ENCODE data around the gene TRO. TPM values are rescaled to one million over a fixed set of nuclear protein-coding genes. Genes with fewer than 3 reads are reported as not detected.

TRO gene
- total RNA-seq, 1 donor from 2014 or later: 83.9 TPM

DNA sequence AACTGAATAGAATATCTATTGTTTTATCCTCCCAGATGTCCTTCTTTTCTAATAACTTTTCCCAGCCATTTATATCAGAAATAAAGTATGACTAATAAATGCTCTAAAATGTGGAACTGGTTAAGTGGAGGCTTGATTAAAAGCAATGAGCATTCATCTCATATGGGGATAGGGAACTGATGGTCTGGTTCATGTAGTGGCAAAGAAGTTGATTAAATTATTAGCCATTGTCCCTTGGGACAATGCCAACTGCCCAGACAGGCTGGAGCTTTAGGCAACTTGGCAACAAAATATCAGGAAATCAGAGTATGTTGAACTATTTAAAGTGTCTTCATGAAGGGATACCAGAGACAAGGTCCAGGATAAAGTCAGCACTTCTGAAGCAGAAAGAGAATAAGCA is 24.2 kb downstream of the TRO start:
- DNase-seq (ENCODE audit: low read depth): no peak
- no peaks in the 10 kb centered on the region for H4K20me1 ChIP-seq (ENCODE audit: insufficient read depth, low read length)
- no peaks in the 10 kb centered on the region for H3K36me3 Mint-ChIP-seq (ENCODE audit: low read depth, unreplicated experiment)
- no peak overlapping the region for H3K27ac Mint-ChIP-seq (ENCODE audit: unreplicated experiment)
- H3K79me2 ChIP-seq (ENCODE audit: insufficient read depth, low read length): no peaks in the 10 kb centered on the region
- no peaks in the 10 kb centered on the region for H3K36me3 ChIP-seq (ENCODE audit: insufficient read depth, low read length)
- H3K4me3 Mint-ChIP-seq (ENCODE audit: unreplicated experiment): no peak overlapping the region
- H3K27me3 ChIP-seq (ENCODE audit: insufficient read depth, low read length): no peaks in the 10 kb centered on the region
- H3K27ac ChIP-seq (ENCODE audit: low read depth, low read length): no peak overlapping the region
- H3K9me3 Mint-ChIP-seq (ENCODE audit: unreplicated experiment): no peaks in the 10 kb centered on the region
- no peak overlapping the region for H3K9ac ChIP-seq (ENCODE audit: low read length)
- H3K4me1 Mint-ChIP-seq (ENCODE audit: low read depth, unreplicated experiment): no peaks in the 10 kb centered on the region
- H3K4me1 ChIP-seq (ENCODE audit: insufficient read depth, low read length): no peaks in the 10 kb centered on the region
- no peak overlapping the region for H2AFZ ChIP-seq (ENCODE audit: low read depth, low read length)
- peaks cover 2% of the 10 kb centered on the region for H3K27me3 Mint-ChIP-seq (ENCODE audit: low read depth, unreplicated experiment)
- FAIRE-seq: no peak
- no peak overlapping the region for H3K4me3 ChIP-seq (ENCODE audit: insufficient read depth, low read depth, low read length)
- no peak for TF ChIP-seq EZH2 (IDR thresholded peaks at IDR 0.05; ENCODE audit: insufficient read depth, low read length)
- TF ChIP-seq, protein P1, sequence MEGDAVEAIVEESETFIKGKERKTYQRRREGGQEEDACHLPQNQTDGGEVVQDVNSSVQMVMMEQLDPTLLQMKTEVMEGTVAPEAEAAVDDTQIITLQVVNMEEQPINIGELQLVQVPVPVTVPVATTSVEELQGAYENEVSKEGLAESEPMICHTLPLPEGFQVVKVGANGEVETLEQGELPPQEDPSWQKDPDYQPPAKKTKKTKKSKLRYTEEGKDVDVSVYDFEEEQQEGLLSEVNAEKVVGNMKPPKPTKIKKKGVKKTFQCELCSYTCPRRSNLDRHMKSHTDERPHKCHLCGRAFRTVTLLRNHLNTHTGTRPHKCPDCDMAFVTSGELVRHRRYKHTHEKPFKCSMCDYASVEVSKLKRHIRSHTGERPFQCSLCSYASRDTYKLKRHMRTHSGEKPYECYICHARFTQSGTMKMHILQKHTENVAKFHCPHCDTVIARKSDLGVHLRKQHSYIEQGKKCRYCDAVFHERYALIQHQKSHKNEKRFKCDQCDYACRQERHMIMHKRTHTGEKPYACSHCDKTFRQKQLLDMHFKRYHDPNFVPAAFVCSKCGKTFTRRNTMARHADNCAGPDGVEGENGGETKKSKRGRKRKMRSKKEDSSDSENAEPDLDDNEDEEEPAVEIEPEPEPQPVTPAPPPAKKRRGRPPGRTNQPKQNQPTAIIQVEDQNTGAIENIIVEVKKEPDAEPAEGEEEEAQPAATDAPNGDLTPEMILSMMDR (IDR thresholded peaks at IDR 0.05; ENCODE audit: insufficient read depth, low read depth, low read length): no peak
- no peak overlapping the region for H3K4me2 ChIP-seq (ENCODE audit: low read length)
- no peaks in the 10 kb centered on the region for H3K9me3 ChIP-seq (ENCODE audit: insufficient read depth, low read depth, low read length)

DNA sequence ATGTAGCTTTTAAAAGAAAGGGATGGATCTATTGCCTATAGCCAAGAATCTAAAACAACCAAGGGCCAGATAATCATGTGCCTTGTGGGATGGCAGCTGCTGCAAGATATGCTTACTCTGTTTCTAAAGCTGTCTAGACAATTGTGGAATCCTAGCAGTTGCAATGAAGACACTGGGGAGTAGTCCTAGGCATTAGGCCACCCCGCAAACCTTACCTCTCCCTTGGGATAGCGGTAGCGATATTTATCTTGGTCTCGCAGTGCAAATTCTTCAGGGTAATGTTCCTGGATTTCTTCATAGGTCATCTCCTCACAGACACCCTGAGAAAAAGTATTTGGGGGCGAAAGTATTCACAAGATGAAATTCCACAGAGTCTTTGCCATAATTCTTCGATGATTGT is 24.6 kb downstream of the TRO start:
- Mint-ChIP-seq H3K9me3 (ENCODE audit: unreplicated experiment) (no peaks in the 10 kb centered on the region), H3K27ac (ENCODE audit: unreplicated experiment) (no peak overlapping the region), H3K36me3 (ENCODE audit: low read depth, unreplicated experiment) (no peaks in the 10 kb centered on the region), H3K4me1 (ENCODE audit: low read depth, unreplicated experiment) (no peaks in the 10 kb centered on the region), H3K27me3 (ENCODE audit: low read depth, unreplicated experiment) (peaks cover 2% of the 10 kb centered on the region), H3K4me3 (ENCODE audit: unreplicated experiment) (no peak overlapping the region)
- no peaks in the 10 kb centered on the region for H3K4me1 ChIP-seq (ENCODE audit: insufficient read depth, low read length)
- H3K9me3 ChIP-seq (ENCODE audit: insufficient read depth, low read depth, low read length): no peaks in the 10 kb centered on the region
- no peak overlapping the region for H3K4me2 ChIP-seq (ENCODE audit: low read length)
- TF ChIP-seq, protein P1 (IDR thresholded peaks at IDR 0.05; ENCODE audit: insufficient read depth, low read depth, low read length): no peak
- no peaks in the 10 kb centered on the region for H3K79me2 ChIP-seq (ENCODE audit: insufficient read depth, low read length)
- no peaks in the 10 kb centered on the region for H3K36me3 ChIP-seq (ENCODE audit: insufficient read depth, low read length)
- H3K4me3 ChIP-seq (ENCODE audit: insufficient read depth, low read depth, low read length): no peak overlapping the region
- H3K9ac ChIP-seq (ENCODE audit: low read length): no peak overlapping the region
- H2AFZ ChIP-seq (ENCODE audit: low read depth, low read length): no peak overlapping the region
- no peaks in the 10 kb centered on the region for H4K20me1 ChIP-seq (ENCODE audit: insufficient read depth, low read length)
- no peak overlapping the region for H3K27ac ChIP-seq (ENCODE audit: low read depth, low read length)
- FAIRE-seq (no peak), DNase-seq (ENCODE audit: low read depth) (no peak)
- no peaks in the 10 kb centered on the region for H3K27me3 ChIP-seq (ENCODE audit: insufficient read depth, low read length)

DNA sequence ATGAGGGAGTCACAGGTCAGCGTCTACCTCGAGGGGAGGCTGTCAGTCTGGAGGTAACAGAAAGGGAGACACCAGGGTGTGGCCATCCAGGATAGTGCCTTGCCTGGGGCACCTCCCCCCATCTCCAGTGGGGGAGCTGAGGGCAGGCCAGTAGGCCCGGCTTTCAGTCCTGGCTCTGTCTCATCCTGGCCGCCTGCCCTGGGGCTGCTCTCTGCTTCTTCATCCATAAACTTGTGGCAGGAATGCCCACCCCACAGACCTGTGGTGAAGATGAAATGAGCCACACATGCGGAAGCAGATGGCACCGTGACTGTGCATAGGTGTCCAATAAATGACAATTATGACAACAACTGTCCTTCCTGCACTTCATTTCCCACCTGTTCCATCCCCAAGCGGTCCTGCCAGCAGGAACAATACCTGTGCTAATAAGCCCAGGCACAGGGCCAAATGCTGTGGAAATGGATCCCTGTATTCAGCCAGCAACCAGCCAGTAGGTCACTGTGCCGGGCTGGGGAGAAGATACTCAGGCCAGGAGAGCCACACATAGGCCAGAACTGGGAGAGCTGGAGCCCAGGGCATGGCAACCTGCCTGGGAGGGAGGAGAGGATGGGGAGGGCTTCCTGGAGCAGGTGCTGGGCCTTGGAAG is 30.2 kb downstream of the TRO start:
- Histone ChIP-seq H3K27ac (ENCODE audit: low read depth, low read length) (no peak overlapping the region), H3K9me3 (ENCODE audit: insufficient read depth, low read depth, low read length) (no peaks in the 10 kb centered on the region), H3K4me3 (ENCODE audit: insufficient read depth, low read depth, low read length) (no peak overlapping the region), H3K27me3 (ENCODE audit: insufficient read depth, low read length) (no peaks in the 10 kb centered on the region), H3K36me3 (ENCODE audit: insufficient read depth, low read length) (no peaks in the 10 kb centered on the region), H3K4me2 (ENCODE audit: low read length) (no peak overlapping the region), H3K9ac (ENCODE audit: low read length) (no peak overlapping the region), H3K79me2 (ENCODE audit: insufficient read depth, low read length) (no peaks in the 10 kb centered on the region), H4K20me1 (ENCODE audit: insufficient read depth, low read length) (no peaks in the 10 kb centered on the region), H2AFZ (ENCODE audit: low read depth, low read length) (no peak overlapping the region), H3K4me1 (ENCODE audit: insufficient read depth, low read length) (no peaks in the 10 kb centered on the region)
- no peaks in the 10 kb centered on the region for H3K36me3 Mint-ChIP-seq (ENCODE audit: low read depth, unreplicated experiment)
- H3K27ac Mint-ChIP-seq (ENCODE audit: unreplicated experiment): no peak overlapping the region
- DNase-seq (ENCODE audit: low read depth): no peak
- H3K27me3 Mint-ChIP-seq (ENCODE audit: low read depth, unreplicated experiment): peaks cover 6% of the 10 kb centered on the region
- TF ChIP-seq EZH2 (IDR thresholded peaks at IDR 0.05; ENCODE audit: insufficient read depth, low read length): no peak
- TF ChIP-seq, protein P1 (IDR thresholded peaks at IDR 0.05; ENCODE audit: insufficient read depth, low read depth, low read length): no peak
- H3K4me1 Mint-ChIP-seq (ENCODE audit: low read depth, unreplicated experiment): no peaks in the 10 kb centered on the region
- H3K4me3 Mint-ChIP-seq (ENCODE audit: unreplicated experiment): no peak overlapping the region
- H3K9me3 Mint-ChIP-seq (ENCODE audit: unreplicated experiment): no peaks in the 10 kb centered on the region
- FAIRE-seq: no peak
